Stimulated activated CD8-positive, alpha-beta memory T cell treated with anti-CD3 and anti-CD28 coated beads, Interleukin-4, amount 100 ng/mL, for 1 hour (primary cell): ENCODE results near the gene KIF18B.
"Not testable (repeated sequence)": the region's sequence is repeated elsewhere in the genome, so short reads cannot be mapped to it uniquely, and the experiment has no call there.

Experiments
- DNase-seq, 2 donors: peaks; one replicate each; pipeline ENCODE4 v3.0.0-alpha.2; 2020; ENCODE audit warnings: low read depth in 2 of 2, low spot score in 1 of 2

The KIF18B gene

GRCh38 chr17:44969144-44969780 lies 21.7 kb upstream of the KIF18B start:
- DNase-seq = no peak

DNA sequence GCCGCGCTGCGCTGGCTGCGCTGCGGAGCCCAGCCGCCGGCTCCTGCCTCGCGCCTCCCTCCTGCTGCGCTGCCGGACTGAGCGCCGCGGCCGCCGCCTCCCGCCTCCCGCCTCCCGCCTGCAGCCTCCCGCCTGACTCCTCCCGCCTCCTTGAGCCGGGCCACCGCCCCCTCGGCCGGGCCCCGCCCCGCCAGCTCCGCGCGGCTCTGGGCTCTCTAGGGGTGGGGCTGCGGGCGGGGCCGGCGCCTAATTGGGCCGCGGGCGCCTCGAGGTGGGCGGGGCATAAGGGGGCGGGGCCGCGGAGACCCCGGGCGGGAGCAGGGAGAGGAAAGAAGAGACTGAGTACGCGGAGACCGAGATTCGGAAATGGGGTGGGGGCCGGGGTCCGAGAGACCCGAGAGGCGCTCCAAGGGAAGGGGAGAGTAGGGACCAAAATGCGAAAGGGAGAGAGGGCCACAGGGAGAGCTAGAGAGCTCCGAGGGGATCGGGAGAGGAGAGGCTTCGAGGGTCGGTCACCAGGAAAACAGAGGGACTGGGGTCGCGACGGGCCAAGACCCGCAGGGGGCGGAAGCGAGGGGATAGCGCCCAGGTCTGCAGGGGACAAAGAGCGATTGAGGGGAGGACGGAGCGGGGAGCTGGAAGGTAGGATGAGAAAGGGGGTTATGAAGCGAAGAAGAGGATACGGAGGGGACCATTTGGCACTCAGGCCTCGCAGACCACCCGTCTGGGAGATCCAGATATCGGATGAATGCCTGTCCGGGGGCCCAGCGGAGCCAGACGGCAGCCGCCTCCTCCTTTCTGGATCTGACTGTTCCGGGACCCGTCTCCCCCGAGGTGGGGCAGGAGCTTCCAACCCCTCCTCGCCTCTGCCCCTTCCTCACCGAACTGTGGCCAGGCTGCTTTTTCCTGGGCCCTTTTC lies 20.9 kb upstream of the KIF18B start, which contains the start of gene C1QL1:
Gene C1QL1, minus strand, starts transcription at position 79 of the 919 bp plus-strand sequence. CDS start 255 bp downstream, outside the sequence.
- DNase-seq = peak; percentile 67 to 70

DNA sequence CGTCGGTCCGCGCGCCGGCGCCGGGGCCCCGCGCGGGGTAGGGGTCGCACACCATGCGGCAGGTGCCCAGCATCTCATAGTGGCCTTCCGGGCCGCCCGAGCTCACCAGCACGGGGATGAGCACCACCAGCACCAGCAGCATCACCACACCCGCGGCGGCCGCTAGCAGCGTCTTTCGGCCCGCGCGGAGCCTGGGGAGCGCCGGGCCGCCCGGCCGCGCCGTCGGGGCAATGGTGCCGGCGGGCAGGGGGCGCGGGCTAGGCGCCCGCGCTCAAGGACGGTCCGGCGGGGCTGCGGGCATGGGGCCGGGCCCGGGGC lies 20.3 kb upstream of the KIF18B start:
- no peak for DNase-seq

GRCh38 chr17:44967026-44967906 lies 19.7 kb upstream of the KIF18B start:
- no peak for DNase-seq

DNA sequence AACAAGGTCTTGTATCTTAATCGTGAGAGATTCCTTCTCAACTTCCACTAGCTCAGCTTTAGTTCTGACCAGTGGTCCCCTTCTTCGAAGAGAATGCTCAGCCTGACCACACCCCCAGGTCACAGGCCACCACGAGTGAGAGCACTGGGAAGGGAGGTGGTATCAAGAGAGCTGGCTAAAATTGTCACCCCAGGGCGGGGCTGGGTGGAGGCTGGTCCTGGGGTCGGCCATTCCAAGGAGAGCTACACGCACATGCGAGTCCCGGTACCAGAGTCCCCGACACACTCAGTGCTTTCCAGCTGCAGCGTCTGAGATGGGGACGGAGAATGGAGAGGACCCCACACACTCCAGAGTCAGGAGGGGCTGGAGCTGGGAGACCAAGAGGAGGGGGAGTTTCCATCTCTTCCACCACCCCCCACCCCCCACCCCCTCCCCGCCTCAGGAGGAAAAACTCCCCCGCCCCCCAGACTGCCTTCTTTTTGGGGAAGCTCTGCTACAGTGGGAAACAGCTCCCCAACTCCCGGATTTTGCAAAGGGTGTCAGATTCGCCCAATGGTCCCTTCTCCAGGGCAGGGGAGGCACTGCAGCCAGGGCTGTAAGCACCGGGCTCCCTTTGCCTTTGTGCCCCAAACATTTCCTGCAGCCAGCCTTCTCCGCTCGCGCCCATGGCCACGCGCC lies 18.9 kb upstream of the KIF18B start:
- no peak for DNase-seq

DNA sequence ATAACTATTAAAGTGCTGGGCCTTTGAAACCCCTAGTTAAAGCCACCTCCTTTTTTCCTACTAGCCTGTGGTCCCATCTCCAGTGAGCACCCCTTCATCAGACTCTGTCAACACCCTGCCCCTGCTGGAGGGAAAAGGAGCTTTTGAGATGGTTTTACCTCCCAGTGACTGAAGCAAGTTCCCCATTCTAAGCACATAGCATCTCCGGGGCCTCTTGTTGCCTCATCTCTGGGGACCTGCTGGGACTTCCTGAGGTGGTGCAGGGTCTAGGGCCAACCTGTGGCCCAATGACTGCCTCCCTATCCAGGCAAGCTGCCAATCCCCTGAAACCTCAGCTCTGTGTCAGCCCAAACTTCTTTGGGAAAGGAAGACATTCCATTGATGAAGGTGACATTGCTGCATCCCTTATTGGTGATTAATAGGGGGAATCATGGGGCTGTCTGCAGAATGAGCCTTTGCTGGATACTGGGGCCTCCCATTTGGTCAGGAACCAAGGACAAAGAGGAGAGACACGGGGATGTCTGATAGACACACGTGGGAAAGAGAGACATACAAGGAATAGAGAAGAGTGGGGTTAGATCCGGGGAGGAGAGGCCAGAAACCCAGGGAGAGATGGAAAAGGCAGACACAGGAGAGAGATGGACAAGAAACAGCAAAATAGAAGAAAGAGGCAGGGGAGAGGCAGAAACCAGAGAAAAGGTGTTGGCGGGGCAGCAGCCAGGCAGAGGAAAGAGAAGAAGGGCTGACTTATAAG lies 18.1 kb upstream of the KIF18B start:
- DNase-seq = no peak

DNA sequence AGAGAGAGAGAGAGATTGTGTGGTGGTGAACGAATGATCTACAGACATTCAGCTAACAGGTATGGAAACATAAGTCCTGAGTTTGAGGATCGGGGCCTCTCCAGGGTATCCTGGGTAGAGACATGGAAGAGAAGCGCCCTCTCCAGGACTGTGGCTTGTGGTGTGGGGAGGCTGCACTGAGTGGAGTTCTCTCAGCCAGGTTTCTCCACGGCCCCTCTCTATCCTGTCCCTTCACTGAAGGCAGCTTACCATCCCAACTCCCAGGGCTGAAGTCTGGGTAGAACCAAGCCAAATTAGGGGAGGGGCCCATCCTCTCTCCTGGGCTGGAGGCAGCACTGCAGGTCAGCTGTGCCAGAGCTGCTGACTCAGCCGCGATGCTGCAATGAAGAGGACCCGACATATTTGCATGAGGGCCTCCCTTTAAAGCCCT lies 14.4 kb upstream of the KIF18B start:
- DNase-seq = no peak

DNA sequence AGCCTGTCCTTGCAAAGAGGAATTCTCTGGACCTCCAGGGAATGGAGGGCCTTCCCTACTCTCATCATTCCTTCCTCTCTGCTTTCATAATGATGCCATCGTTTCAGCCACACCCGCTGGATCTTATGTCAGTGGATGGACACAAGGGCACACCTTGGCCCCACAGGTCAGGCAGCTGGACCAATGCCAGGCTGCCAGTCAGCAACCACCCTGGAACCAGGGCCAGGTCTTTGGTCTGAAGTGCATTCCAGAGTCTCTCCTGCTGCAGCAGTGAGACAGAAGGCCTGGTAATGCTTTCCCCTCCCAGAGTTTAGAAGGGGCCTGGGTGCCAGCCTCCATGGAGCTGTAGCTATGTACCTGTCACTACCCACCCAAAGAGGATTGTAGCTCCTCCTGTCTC lies 13.1 kb upstream of the KIF18B start:
- no peak for DNase-seq

- no peak for DNase-seq
Measured at GRCh38 chr17:44959821-44960531, 12.4 kb upstream of the KIF18B start.

DNA sequence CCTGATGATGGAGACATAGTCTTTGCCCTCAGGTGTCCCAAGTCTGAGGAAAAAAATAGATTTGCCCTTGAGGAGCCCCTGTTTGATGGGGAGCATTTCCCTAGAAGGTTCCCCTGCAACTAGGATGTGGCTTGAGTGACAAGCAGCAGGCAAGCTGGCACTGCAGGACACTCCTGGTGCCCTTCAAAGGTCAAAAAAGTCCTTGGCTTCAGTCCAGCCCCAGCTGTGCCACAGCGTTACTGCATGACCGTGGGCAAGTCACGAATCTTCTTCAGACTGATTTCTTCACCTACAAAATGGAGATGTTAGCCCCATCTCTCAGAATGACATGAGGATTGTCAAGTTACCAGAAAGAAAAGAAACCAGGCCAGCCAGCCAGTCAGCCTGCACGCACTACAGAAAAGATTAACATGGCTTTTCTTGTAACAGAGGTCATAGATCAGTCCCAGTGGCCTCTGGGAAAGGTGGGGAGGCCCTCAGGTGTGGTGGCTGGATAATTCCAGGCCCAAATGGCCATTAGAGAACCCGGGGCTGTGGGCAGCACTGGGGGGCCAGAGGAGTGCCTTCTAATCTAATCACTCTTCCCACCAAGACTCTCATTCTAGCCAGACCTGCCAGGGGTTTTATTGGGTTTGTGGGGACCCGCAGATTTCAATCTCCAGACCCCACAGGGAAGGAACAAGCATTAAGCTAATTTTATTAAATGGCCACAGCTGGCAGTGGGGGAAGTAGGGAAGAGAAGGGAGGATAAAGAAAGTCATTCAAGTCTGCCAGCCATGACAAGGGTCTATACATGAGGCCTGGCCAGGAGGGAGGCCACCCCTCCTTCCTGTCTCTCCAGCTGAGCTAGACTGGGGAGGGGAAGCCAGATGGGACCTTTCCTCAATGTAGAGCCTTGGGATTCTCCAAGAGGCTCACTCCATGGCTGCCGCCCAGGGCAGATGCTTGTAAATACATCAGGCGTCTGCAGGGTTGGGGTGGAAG lies 9.7 kb upstream of the KIF18B start:
- DNase-seq = no peak

- DNase-seq = no peak
Measured at GRCh38 chr17:44955674-44956425, 8.3 kb upstream of the KIF18B start.

DNA sequence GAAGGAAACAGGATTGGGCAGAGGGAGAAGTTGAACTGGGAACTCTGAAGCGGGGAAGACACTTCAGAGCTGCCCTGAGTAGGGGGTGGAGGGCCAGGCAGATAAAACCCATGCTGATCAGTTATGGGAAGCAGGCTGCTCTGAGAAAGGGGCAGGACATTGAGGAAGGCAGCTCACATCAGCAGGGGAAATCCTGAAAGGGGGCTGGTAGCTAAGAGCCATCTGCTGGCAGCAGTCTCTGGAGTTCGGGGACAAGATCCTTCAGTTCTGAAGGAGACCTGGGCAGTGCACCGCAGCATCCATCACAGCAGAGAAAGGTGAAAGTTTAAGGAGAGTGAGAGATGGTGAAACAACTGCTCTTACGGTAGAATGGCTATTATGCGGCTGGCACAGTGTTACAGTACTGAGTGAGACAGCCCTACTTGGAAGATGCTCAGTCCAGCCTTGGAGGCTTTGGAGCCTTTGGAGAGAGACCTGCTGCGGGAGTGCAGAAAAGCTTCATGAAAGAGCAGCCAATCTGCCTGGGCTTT lies 5.4 kb upstream of the KIF18B start:
- no peak for DNase-seq

GRCh38 chr17:44948315-44948795 lies 782 bp upstream of the KIF18B start:
- no peak for DNase-seq

DNA sequence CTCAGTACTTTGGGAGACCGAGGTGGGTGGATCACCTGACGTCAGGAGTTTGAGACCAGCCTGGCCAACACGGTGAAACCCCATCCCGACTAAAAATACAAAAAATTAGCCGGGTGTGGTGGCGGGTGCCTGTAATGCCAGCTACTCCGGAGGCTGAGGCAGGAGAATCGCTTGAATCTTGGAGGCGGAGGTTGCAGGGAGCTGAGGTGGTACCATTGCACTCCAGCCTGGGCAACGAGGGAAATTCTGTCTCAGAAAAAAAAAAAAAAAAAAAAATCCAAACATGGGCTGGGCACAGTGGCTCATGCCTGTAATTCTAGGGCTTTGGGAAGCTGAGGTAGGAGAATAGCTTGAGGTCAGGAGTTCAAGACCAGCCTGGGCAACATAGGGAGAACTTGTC lies 1.9 kb downstream of the KIF18B start:
- not testable (repeated sequence) for DNase-seq

DNA sequence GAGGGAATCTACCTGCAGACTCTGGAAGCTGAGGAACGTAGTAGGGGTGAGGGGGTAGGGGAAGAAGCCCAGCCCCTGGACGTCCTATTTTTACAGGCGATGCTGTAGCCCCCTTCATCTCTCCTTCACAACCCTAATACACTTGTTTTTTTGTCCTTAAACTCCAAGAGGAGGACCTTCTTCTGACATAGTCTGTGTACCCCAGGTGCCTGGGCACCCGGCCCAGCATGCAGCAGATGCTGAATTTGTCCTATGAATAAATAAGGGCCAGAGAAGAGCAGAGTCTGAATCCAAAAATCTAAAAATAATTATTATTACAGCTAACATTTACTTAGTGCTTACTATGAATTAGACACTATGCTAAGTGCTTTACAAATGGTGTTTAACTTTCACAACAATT lies 5.1 kb downstream of the KIF18B start:
- DNase-seq = no peak

DNA sequence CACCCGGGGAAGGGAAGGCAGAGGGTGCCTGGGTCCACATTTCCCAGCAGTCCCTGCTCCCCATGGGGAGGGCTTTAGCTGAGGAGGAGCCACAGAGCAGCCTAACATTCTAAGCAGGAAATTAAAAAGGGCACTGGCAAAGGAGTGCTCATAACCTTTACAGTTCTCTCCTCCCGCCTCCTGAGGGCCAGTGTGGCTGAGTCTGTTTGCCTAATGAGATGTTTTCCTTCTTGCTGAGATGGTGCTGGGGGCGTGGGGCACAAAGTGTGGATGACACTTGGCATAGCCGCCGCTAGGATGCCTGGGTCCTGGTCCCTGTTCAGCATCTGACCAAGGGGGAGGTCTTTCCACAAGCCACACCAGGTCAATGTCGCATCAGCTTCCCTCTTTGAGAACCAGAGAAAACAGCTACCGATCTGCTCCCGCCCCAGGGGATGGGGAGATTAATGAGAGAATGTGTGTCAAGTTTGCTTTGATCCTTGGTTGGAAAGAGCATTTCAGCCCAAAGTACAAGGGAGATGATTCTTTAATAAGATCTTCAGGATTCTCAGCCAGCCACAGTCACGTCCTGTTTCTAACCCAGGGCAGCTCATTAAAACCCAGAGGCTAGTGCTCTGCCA lies 5.8 kb downstream of the KIF18B start:
- DNase-seq = no peak

DNA sequence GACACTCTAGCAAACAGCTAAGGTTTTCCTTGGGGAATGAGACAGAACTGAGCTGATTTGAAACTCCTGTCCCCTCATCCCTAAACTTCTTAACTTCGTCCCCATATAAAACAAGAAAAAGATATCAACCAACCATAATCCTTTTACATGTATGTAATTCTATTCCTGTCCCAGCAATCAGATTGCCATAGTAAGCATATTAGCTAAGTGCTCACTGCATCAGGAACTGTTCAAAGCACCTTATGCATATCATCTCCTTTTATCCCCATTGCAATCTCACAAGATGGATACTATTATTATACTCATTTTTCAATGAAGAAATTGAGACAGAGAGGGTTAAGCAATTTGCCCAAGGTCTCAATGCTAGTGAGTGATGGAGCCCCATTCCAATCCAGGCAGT lies 6.8 kb downstream of the KIF18B start:
- no peak for DNase-seq
